Duodenal mucosa (tissue), 2 donors: ENCODE results near the gene EVC2.

ENCODE experiments used
- H3K27ac ChIP-seq: one replicate; pipeline ENCODE4 v1.7.0; 2013; ENCODE audit warnings: low read depth, low read length
- H3K27me3 ChIP-seq, 2 donors: one replicate each; pipeline ENCODE4 v1.7.0; 2013; ENCODE audit warnings: low read length in 2 of 2, control low read depth in 1 of 2; ENCODE audit not compliant: insufficient read depth in 2 of 2, control insufficient read depth in 1 of 2
- H3K36me3 ChIP-seq, 2 donors: one replicate each; pipeline ENCODE4 v1.7.0; 2013; ENCODE audit warnings: low read length in 2 of 2, control low read depth in 1 of 2; ENCODE audit not compliant: insufficient read depth in 2 of 2, control insufficient read depth in 1 of 2
- H3K4me1 ChIP-seq, 2 donors: one replicate each; pipeline ENCODE4 v1.7.0; 2013; ENCODE audit warnings: low read length in 2 of 2, control low read depth in 1 of 2; ENCODE audit not compliant: insufficient read depth in 2 of 2, control insufficient read depth in 1 of 2
- H3K4me3 ChIP-seq, 2 donors: one replicate each; pipeline ENCODE4 v1.7.0; 2013; ENCODE audit warnings: low read length in 2 of 2, low read depth in 1 of 2
- H3K9ac ChIP-seq, 2 donors: one replicate each; pipeline ENCODE4 v1.7.0; 2013; ENCODE audit warnings: low read length in 2 of 2, low read depth in 1 of 2
- H3K9me3 ChIP-seq, 2 donors: one replicate each; pipeline ENCODE4 v1.7.0; 2013; ENCODE audit warnings: low read length in 2 of 2, control low read depth in 1 of 2; ENCODE audit not compliant: control insufficient read depth in 1 of 2

EVC2 gene

DNA sequence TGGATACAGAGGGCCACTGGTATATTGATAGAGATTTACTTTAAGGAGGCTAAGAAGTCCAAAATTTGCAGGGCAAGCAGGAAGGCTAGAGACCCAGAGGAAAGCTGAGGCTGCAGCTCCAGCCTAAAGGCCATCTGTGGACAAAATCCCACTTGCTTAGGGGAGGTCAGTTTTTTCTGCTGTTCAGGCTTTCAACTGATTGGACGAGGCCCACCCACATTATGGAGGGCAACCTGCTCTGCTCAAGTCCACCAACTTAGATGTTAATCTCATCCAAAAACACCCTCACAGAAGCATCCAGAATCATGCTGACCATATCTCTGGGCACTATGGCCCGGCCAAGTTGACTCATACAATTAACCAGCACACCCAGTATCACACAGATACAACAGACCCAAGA lies 176.3 kb downstream of the EVC2 start:
- no peak overlapping the region for H3K9ac ChIP-seq
- no peak overlapping the region for H3K27ac ChIP-seq
- no peaks in the 10 kb centered on the region for H3K4me1 ChIP-seq
- no peak overlapping the region for H3K4me3 ChIP-seq
- no peaks in the 10 kb centered on the region for H3K9me3 ChIP-seq
- no peaks in the 10 kb centered on the region for H3K27me3 ChIP-seq
- no peaks in the 10 kb centered on the region for H3K36me3 ChIP-seq

GRCh38 chr4:5528031-5528436 lies 180.3 kb downstream of the EVC2 start:
- Histone ChIP-seq H3K9me3 (no peaks in the 10 kb centered on the region), H3K36me3 (no peaks in the 10 kb centered on the region), H3K4me3 (no peak overlapping the region), H3K27me3 (no peaks in the 10 kb centered on the region), H3K27ac (no peak overlapping the region), H3K4me1 (no peaks in the 10 kb centered on the region), H3K9ac (no peak overlapping the region)

- Histone ChIP-seq H3K9me3 (no peaks in the 10 kb centered on the region), H3K4me1 (no peaks in the 10 kb centered on the region), H3K4me3 (no peak overlapping the region), H3K27me3 (no peaks in the 10 kb centered on the region), H3K27ac (no peak overlapping the region), H3K36me3 (no peaks in the 10 kb centered on the region), H3K9ac (no peak overlapping the region)
Observed at GRCh38 chr4:5527211-5527610, 181.1 kb downstream of the EVC2 start.

DNA sequence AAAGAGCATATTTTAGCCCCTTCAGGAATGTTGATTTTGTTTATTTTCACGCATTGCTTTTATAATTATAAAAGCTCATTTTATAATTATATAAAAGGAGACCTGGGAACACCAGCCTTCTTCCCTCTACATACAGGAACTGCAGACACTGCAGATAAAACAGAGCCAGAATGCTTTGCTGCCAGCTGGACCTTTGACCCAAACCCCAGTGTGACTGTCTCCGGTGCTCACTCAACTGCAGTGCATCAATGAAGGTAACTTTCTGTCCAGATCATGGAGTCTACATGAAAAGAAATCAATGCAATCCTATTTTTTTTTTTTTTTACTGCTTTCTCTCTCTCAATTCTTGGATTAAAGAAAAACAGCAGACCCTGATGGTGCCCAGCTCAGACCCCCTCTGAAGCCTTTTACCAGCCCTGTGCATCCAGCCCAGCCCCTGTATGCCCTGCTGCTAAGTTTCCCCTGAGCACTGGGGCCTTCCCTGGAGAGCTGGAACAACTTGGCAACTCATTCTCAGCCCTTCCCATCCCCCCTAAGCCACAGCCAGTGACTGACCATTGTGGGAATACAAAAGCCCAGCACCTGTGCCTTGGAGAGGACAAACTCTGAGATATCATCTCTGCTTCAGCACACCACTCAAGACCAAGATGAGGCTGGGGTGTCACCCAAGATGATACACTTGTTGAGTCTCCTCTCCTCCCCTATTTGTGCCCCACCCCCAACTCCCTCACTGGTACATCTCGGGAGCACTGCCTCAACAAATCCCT lies 182.1 kb downstream of the EVC2 start:
- no peak overlapping the region for H3K9ac ChIP-seq
- no peaks in the 10 kb centered on the region for H3K9me3 ChIP-seq
- H3K4me3 ChIP-seq = no peak overlapping the region
- no peak overlapping the region for H3K27ac ChIP-seq
- no peaks in the 10 kb centered on the region for H3K36me3 ChIP-seq
- H3K27me3 ChIP-seq = no peaks in the 10 kb centered on the region
- no peaks in the 10 kb centered on the region for H3K4me1 ChIP-seq

DNA sequence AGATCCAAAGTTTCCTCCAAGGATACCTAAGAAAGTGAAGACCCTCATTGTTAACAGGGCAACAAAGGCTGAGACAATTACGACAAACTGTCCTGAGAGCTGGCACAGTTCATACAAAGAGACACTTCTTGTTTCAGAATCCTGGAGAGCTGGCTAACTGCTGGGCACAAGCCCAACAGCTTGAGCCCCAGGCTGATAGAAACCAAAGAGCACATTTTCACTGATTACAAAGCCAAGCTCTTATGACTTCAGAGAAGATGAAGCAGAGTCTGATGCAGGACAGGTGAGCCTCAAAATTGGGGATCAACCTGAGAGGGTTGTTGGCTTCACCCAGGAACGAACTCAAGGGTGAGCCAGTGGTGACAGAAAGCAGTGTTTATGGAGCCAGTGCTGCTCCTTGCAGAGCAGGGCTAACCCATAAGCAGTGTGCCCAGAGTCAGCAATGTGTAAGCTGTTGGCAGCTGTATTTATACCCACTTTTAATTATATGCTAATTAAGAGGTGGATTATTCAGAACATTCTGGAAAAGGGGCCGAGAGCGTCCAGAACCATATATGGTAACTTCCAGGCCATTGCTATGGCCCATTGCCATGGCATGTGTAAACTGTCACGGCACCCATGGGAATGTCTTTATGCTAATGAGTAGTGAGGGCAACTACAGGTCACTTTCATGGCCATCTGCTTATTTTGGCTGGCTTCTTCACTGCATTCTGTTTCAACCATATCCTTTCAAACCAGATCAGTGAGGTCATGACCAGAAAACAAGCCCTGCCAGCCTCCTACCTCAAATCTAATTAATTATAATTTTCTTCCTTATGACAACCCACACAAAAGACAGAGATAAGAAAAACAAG lies 183.7 kb downstream of the EVC2 start:
- no peak overlapping the region for H3K9ac ChIP-seq
- H3K9me3 ChIP-seq = no peaks in the 10 kb centered on the region
- no peaks in the 10 kb centered on the region for H3K36me3 ChIP-seq
- H3K4me1 ChIP-seq = no peaks in the 10 kb centered on the region
- H3K27ac ChIP-seq = no peak overlapping the region
- H3K27me3 ChIP-seq = no peaks in the 10 kb centered on the region
- no peak overlapping the region for H3K4me3 ChIP-seq

DNA sequence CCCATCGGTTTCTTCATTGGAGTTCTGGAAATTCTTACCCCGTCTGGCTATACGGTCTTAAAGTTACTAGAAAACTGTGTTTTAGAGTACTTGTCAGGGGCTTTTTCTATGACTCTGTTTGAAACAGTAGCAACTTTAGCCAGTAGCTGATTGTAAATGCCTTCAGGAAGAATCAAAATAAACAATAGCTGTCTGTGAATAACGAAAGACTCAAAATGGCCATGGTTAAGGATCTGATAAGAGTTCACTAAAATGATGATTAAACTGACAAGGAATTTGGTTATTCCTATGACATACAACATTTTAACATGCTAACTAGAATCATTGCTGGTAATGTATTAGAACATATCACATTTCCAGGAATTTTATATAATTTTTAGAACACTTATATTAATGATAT lies 191.0 kb downstream of the EVC2 start:
- H3K4me1 ChIP-seq = no peaks in the 10 kb centered on the region
- H3K36me3 ChIP-seq = no peaks in the 10 kb centered on the region
- H3K27ac ChIP-seq = no peak overlapping the region
- H3K9ac ChIP-seq = no peak overlapping the region
- no peaks in the 10 kb centered on the region for H3K9me3 ChIP-seq
- H3K4me3 ChIP-seq = no peak overlapping the region
- no peaks in the 10 kb centered on the region for H3K27me3 ChIP-seq

- Histone ChIP-seq H3K36me3 (no peaks in the 10 kb centered on the region), H3K4me1 (no peaks in the 10 kb centered on the region), H3K9ac (no peak overlapping the region), H3K9me3 (no peaks in the 10 kb centered on the region), H3K27me3 (no peaks in the 10 kb centered on the region), H3K4me3 (no peak overlapping the region), H3K27ac (no peak overlapping the region)
Observed at GRCh38 chr4:5515646-5516045, 192.7 kb downstream of the EVC2 start.
